GM23248 (cell line): Measurements from ENCODE around the gene RNF10.

Experiments used
- EZH2 ChIP-seq: fragments of 200-600 bp; sonication (generic); IDR thresholded peaks from 2 replicates; pipeline ENCODE4 v1.6.1; 2018; ENCODE audit warnings: antibody characterized with exemption, mild to moderate bottlenecking; ENCODE audit not compliant: insufficient read depth, poor library complexity, severe bottlenecking
- EZH2phosphoT487 ChIP-seq: fragments of 200-600 bp; sonication (generic); IDR thresholded peaks from 2 replicates; pipeline ENCODE4 v1.6.1; 2018; ENCODE audit warnings: antibody characterized with exemption, moderate library complexity, mild to moderate bottlenecking, low read depth; ENCODE audit not compliant: insufficient read depth

DNA sequence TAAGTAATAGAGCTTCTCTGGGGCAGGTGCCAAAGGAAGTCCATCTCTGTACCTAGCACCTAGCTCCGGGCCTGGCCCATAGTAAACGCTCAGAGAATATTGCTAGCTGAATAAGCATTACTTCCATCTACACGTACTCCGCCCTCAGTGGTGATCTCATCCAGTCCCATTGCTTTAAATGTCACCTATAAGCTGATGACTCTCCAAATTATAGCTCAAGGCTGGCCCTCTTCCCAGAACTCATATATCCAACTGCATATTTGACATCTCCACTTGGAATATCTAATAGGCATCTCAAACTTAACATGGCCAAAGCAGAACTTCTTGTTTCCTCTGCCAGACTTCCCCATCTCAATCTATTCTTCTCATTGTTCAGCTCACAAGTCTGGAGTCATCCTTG, 45.1 kb upstream of the RNF10 start:
- TF ChIP-seq EZH2: no peak
- TF ChIP-seq EZH2phosphoT487: no peak
